HepG2 (cell line): ENCODE results near the gene TGFBI. TPM values are rescaled to one million over a fixed set of nuclear protein-coding genes. Genes with fewer than 3 reads are reported as not detected.

Source experiments
- ATAC-seq: fragments of 200-7000 bp; cut with Tn5 transposase; 3 replicates; pipeline ENCODE4 v1.9.1; 2020; ENCODE audit warnings: mild to moderate bottlenecking, moderate library complexity
- BruUV-seq: library from RNA; stranded (reverse); fragments of 400-500 nt; replicated peaks from 2 replicates; lab custom pipeline; 2021; lab: Mats Ljungman, UMichigan
- CTCF ChIA-PET: fragments of 300-600 bp; formaldehyde crosslinking; extraction: SDS; loops from one replicate; lab custom pipeline; 2021; ENCODE audit warnings: low total read pairs, inconsistent platforms, low intra/inter-chr PET ratio; lab: Yijun Ruan, JAX
- POLR2A ChIA-PET: fragments of 350-600 bp; sonication (Branson Sonifier 250); formaldehyde crosslinking; loops from one replicate; lab custom pipeline; 2020; ENCODE audit warnings: antibody characterized with exemption, inconsistent platforms; lab: Yijun Ruan, JAX
- DNase-seq: peaks from one replicate; pipeline ENCODE4 v3.0.0-alpha.2; 2015; ENCODE audit warnings: low spot score
- FAIRE-seq: peaks from 3 replicates; lab custom pipeline; 2011; peaks lifted over from hg19 to GRCh38; lab: Jason Lieb, UNC
- H2AFZ ChIP-seq: one replicate; pipeline ENCODE4 v1.6.1; 2011; ENCODE audit warnings: low read length, inconsistent platforms
- H3K27ac ChIP-seq: fragments of 300-600 bp; 3 replicates; pipeline ENCODE4 v1.8.0; 2011; ENCODE audit warnings: mixed run types, mild to moderate bottlenecking, mixed read lengths, low read length, inconsistent platforms; ENCODE audit not compliant: insufficient read depth; ENCODE audit errors: extremely low read length
- H3K27me3 ChIP-seq, 2 experiments: fragments of 200-600 bp in 1 of 2; 2 replicates in 1 of 2; 3 replicates in 1 of 2; pipeline versions ENCODE4 v1.6.0 to v1.8.0; 2011; ENCODE audit warnings: low read length in 2 of 2, mild to moderate bottlenecking in 2 of 2, moderate library complexity in 2 of 2, inconsistent platforms in 1 of 2; ENCODE audit not compliant: insufficient read depth in 2 of 2, control insufficient read depth in 1 of 2
- H3K36me3 ChIP-seq, 2 experiments: fragments of 200-600 bp in 1 of 2; replicated peaks in 1 of 2; 2 replicates in 1 of 2; 3 replicates in 1 of 2; pipeline versions ENCODE4 v1.5.1 to v1.8.0; 2011; ENCODE audit warnings: low read length in 2 of 2, inconsistent platforms in 1 of 2; ENCODE audit not compliant: insufficient read depth in 2 of 2, control insufficient read depth in 1 of 2
- H3K4me1 ChIP-seq: 2 replicates; pipeline ENCODE4 v1.5.1; 2012; ENCODE audit warnings: low read length, inconsistent platforms; ENCODE audit not compliant: insufficient read depth
- H3K4me2 ChIP-seq: 2 replicates; pipeline ENCODE4 v1.6.0; 2011; ENCODE audit warnings: low read depth, low read length, inconsistent platforms
- H3K4me3 ChIP-seq, 3 experiments: fragments of 200-600 bp in 1 of 3; sonication (generic), shearing (Covaris generic) in 1 of 3; replicated peaks in 1 of 3; 2 replicates each; pipeline ENCODE4 v1.5.1; 2011 to 2016; ENCODE audit warnings: low read length in 3 of 3, inconsistent platforms in 2 of 3, low read depth in 2 of 3, mild to moderate bottlenecking in 2 of 3, control low read depth in 1 of 3, mixed read lengths in 1 of 3; ENCODE audit not compliant: insufficient read depth in 1 of 3
- H3K79me2 ChIP-seq: one replicate; pipeline ENCODE4 v1.6.1; 2011; ENCODE audit warnings: low read length, inconsistent platforms; ENCODE audit not compliant: insufficient read depth
- H3K9ac ChIP-seq: 2 replicates; pipeline ENCODE4 v1.6.0; 2011; ENCODE audit warnings: mild to moderate bottlenecking, low read depth, low read length, inconsistent platforms; ENCODE audit not compliant: insufficient read depth
- H3K9me3 ChIP-seq: 2 replicates; pipeline ENCODE4 v1.5.1; 2012; ENCODE audit warnings: mild to moderate bottlenecking, low read length
- H4K20me1 ChIP-seq: 2 replicates; pipeline ENCODE4 v1.6.0; 2011; ENCODE audit warnings: inconsistent platforms, mild to moderate bottlenecking, low read length, moderate library complexity; ENCODE audit not compliant: insufficient read depth
- ARID4A ChIP-seq: sonication (generic); formaldehyde crosslinking; IDR thresholded peaks from 2 replicates; pipeline ENCODE4 v1.5.0; 2020; ENCODE audit warnings: mild to moderate bottlenecking, missing genetic modification reagents, borderline replicate concordance
- ZNF629 ChIP-seq: sonication (generic); formaldehyde crosslinking; conservative IDR thresholded peaks from 2 replicates; pipeline ENCODE4 v1.5.0; 2020; ENCODE audit warnings: missing genetic modification reagents
- ZNF660 ChIP-seq: sonication (generic); formaldehyde crosslinking; IDR thresholded peaks from 2 replicates; pipeline ENCODE4 v1.5.1; 2020; ENCODE audit warnings: mild to moderate bottlenecking, low read depth, missing genetic modification reagents, borderline replicate concordance
- WGBS: methylation state at CpG from one replicate; pipeline ENCODE4 v1.1.6; 2017; ENCODE audit warnings: low lambda C conversion rate; 5-methylcytosine and 5-hydroxymethylcytosine counted together
- in situ Hi-C: cut with HindIII; loops from 2 replicates; pipeline ENCODE4 v1.10.0; 2017; ENCODE audit warnings: low pct_unique_long_range_greater_than_20kb; ENCODE audit not compliant: extremely low pct_ligation_motif_present
- intact Hi-C: fragments of 100-400 bp; cut with micrococcal nuclease; formaldehyde crosslinking; loops from one replicate; pipeline ENCODE4 v1.10.0; 2022; ENCODE audit not compliant: unreplicated experiment
- polyA plus RNA-seq, 8 experiments: library from polyadenylated mRNA; depleted of rRNA in 3 of 8; stranded (reverse) in 7 of 8; unstranded in 1 of 8; fragments of >200 nt; fragmentation: Illumina TruSeq in 4 of 8; extraction: Trizol in 4 of 8; gene quantifications; 2 replicates each; pipeline versions ENCODE4 v1.2.1 to v1.2.3, GENCODE V29; 2011 to 2016; ENCODE audit warnings: low read depth in 4 of 8, missing spikeins in 1 of 8, mixed read lengths in 1 of 8; ENCODE audit not compliant: insufficient read depth in 1 of 8
- total RNA-seq, 5 experiments: library from RNA; depleted of rRNA; stranded (reverse); fragments of >200 nt; fragmentation: Illumina TruSeq; extraction: Trizol; gene quantifications; 2 replicates each; pipeline ENCODE4 v1.2.3, GENCODE V29; 2016; ENCODE audit warnings: low read depth in 1 of 5

The TGFBI gene
- total and polyA plus RNA-seq, 2 of the 13 experiments (the other 11 are each of a cell fraction or from before 2014, with no cell fraction given), result 275 to 457 TPM

- CTCF ChIA-PET, result no interaction called here
- FAIRE-seq, result no peak
Observed at GRCh38 chr5:136073714-136074529, 45.1 kb downstream of the TGFBI start.

More at GRCh38 chr5:136073714-136074529, 45.1 kb downstream of the TGFBI start:
- H2AFZ ChIP-seq, result no peak overlapping the region
- no peak for DNase-seq
- in situ Hi-C loops (no loop called here), intact Hi-C loops (no loop called here)
- TF ChIP-seq ARID4A (CRISPR knock-in tag) (no peak), ZNF629 (CRISPR knock-in tag) (peak; percentile 27; the same call in 1 of the 2 replicates), ZNF660 (CRISPR knock-in tag) (no peak)
- no TSS peak for BruUV-seq
- no peaks in the 10 kb centered on the region for H3K36me3 ChIP-seq
- POLR2A ChIA-PET, result no interaction called here
- no peaks in the 10 kb centered on the region for H3K9me3 ChIP-seq
- no peaks in the 10 kb centered on the region for H3K27me3 ChIP-seq
- H3K4me3 ChIP-seq, result no peak overlapping the region
- ATAC-seq, result no peak
- no peaks in the 10 kb centered on the region for H4K20me1 ChIP-seq
- 94% methylated on average over 4 of the region's 5 CpGs for WGBS
- no peak overlapping the region for H3K27ac ChIP-seq
- no peaks in the 10 kb centered on the region for H3K79me2 ChIP-seq
- H3K9ac ChIP-seq, result no peak overlapping the region
- peaks cover 8% of the 10 kb centered on the region for H3K4me1 ChIP-seq
- no peak overlapping the region for H3K4me2 ChIP-seq
